H1 (cell line): ENCODE data around the gene TESMIN. TPM values are rescaled to one million over a fixed set of nuclear protein-coding genes. Genes with fewer than 3 reads are reported as not detected.

Experiments
- CTCF ChIA-PET: fragments of 300-600 bp; sonication (Branson Sonifier 250); formaldehyde crosslinking; loops from one replicate; lab custom pipeline; 2021; ENCODE audit not compliant: partially characterized antibody; lab: Charles Lee
- POLR2A ChIA-PET: fragments of 300-600 bp; sonication (Branson Sonifier 250); formaldehyde crosslinking; loops from one replicate; lab custom pipeline; 2021; ENCODE audit warnings: inconsistent platforms; ENCODE audit not compliant: partially characterized antibody; lab: Charles Lee
- DNase-seq, 2 experiments: peaks; one replicate each; pipeline versions ENCODE4 v3.0.0 to v3.0.0-alpha.2; 2010 to 2022; ENCODE audit warnings: low spot score in 2 of 2, low read depth in 1 of 2, mixed read lengths in 1 of 2
- FAIRE-seq: peaks from 2 replicates; lab custom pipeline; 2011; peaks lifted over from hg19 to GRCh38; lab: Jason Lieb, UNC
- H2AFZ ChIP-seq: 2 replicates; pipeline ENCODE4 v1.8.1; 2012; ENCODE audit warnings: low read length, inconsistent platforms
- H2AK5ac ChIP-seq: 2 replicates; pipeline ENCODE4 v1.6.1; 2013; ENCODE audit warnings: low read depth, low read length
- H2BK120ac ChIP-seq: replicated peaks from 2 replicates; pipeline ENCODE3; 2013; ENCODE audit warnings: low read depth, low read length, inconsistent platforms
- H2BK12ac ChIP-seq: 2 replicates; pipeline ENCODE4 v1.6.1; 2013; ENCODE audit warnings: low read depth, low read length
- H2BK15ac ChIP-seq: 2 replicates; pipeline ENCODE4 v1.6.1; 2013; ENCODE audit warnings: low read length
- H2BK20ac ChIP-seq: 2 replicates; pipeline ENCODE4 v1.6.1; 2013; ENCODE audit warnings: low read length
- H2BK5ac ChIP-seq: 2 replicates; pipeline ENCODE4 v1.6.1; 2013; ENCODE audit warnings: low read depth, low read length
- H3K14ac ChIP-seq: 2 replicates; pipeline ENCODE4 v1.6.1; 2013; ENCODE audit warnings: inconsistent platforms; ENCODE audit not compliant: insufficient read length
- H3K18ac ChIP-seq: 2 replicates; pipeline ENCODE4 v1.6.1; 2013; ENCODE audit warnings: low read length; ENCODE audit errors: extremely low read depth
- H3K23ac ChIP-seq: 2 replicates; pipeline ENCODE4 v1.6.1; 2013; ENCODE audit warnings: inconsistent platforms; ENCODE audit not compliant: insufficient read length
- H3K23me2 ChIP-seq: 2 replicates; pipeline ENCODE4 v1.6.1; 2013; ENCODE audit warnings: low read depth, low read length
- H3K27ac ChIP-seq: 2 replicates; pipeline ENCODE4 v1.6.1; 2011; ENCODE audit warnings: low read depth, low read length, inconsistent platforms
- H3K27me3 ChIP-seq, 4 experiments: replicated peaks in 1 of 4; 1 replicate in 1 of 4; 2 replicates in 3 of 4; pipeline versions ENCODE4 v1.6.1 to v1.8.1; 2011 to 2013; ENCODE audit warnings: low read length in 3 of 4, mild to moderate bottlenecking in 3 of 4, inconsistent platforms in 2 of 4, mixed read lengths in 2 of 4, moderate library complexity in 1 of 4; ENCODE audit not compliant: control insufficient read depth in 3 of 4, insufficient read depth in 3 of 4; ENCODE audit errors: extremely low read depth in 1 of 4
- H3K36me3 ChIP-seq, 4 experiments: 2 replicates each; pipeline versions ENCODE4 v1.6.1 to v1.8.1; 2011 to 2013; ENCODE audit warnings: mild to moderate bottlenecking in 4 of 4, low read length in 3 of 4, moderate library complexity in 2 of 4, control low read depth in 1 of 4, inconsistent platforms in 1 of 4; ENCODE audit not compliant: insufficient read depth in 4 of 4, control insufficient read depth in 2 of 4
- H3K4ac ChIP-seq: replicated peaks from 2 replicates; pipeline ENCODE3; 2013; ENCODE audit warnings: low read length, low read depth, mixed read lengths, inconsistent platforms; ENCODE audit not compliant: insufficient read length
- H3K4me1 ChIP-seq, 4 experiments: replicated peaks in 1 of 4; 1 replicate in 1 of 4; 2 replicates in 3 of 4; pipeline versions ENCODE4 v1.6.1 to v1.8.1; 2011 to 2013; ENCODE audit warnings: low read length in 3 of 4, inconsistent platforms in 2 of 4, mixed read lengths in 1 of 4; ENCODE audit not compliant: insufficient read depth in 4 of 4, control insufficient read depth in 3 of 4
- H3K4me2 ChIP-seq, 2 experiments: 2 replicates each; pipeline versions ENCODE4 v1.6.1 to v1.8.1; 2011 to 2013; ENCODE audit warnings: low read depth in 2 of 2, low read length in 2 of 2, control low read depth in 1 of 2, inconsistent platforms in 1 of 2, mild to moderate bottlenecking in 1 of 2; ENCODE audit not compliant: insufficient read depth in 1 of 2
- H3K4me3 ChIP-seq, 4 experiments: fragments of 200-600, 300-600 bp in 1 of 4; sonication (generic), shearing (Covaris generic), sonication (Bioruptor Twin) in 1 of 4; 2 replicates each; pipeline versions ENCODE4 v1.5.1 to v1.8.1; 2011 to 2016; ENCODE audit warnings: low read length in 4 of 4, low read depth in 3 of 4, control low read depth in 2 of 4, inconsistent platforms in 2 of 4, mild to moderate bottlenecking in 2 of 4, mixed read lengths in 1 of 4, moderate library complexity in 1 of 4; ENCODE audit not compliant: insufficient read depth in 2 of 4; ENCODE audit errors: extremely low read depth in 1 of 4
- H3K56ac ChIP-seq: replicated peaks from 2 replicates; pipeline ENCODE3; 2013; ENCODE audit warnings: low read depth, mild to moderate bottlenecking, mixed read lengths, low read length, inconsistent platforms; ENCODE audit not compliant: insufficient read length
- H3K79me1 ChIP-seq: 2 replicates; pipeline ENCODE4 v1.6.1; 2013; ENCODE audit warnings: low read depth, low read length, control low read depth
- H3K79me2 ChIP-seq, 2 experiments: 2 replicates each; pipeline versions ENCODE4 v1.6.1 to v1.8.1; 2012 to 2013; ENCODE audit warnings: low read length in 2 of 2, mild to moderate bottlenecking in 2 of 2, inconsistent platforms in 1 of 2; ENCODE audit not compliant: insufficient read depth in 2 of 2, control insufficient read depth in 1 of 2
- H3K9ac ChIP-seq, 4 experiments: replicated peaks in 1 of 4; 1 replicate in 1 of 4; 2 replicates in 3 of 4; pipeline versions ENCODE4 v1.6.1 to v1.8.1; 2011 to 2013; ENCODE audit warnings: low read depth in 3 of 4, low read length in 3 of 4, control low read depth in 2 of 4, mild to moderate bottlenecking in 2 of 4, moderate library complexity in 2 of 4, inconsistent platforms in 1 of 4; ENCODE audit errors: extremely low read depth in 1 of 4
- H3K9me3 ChIP-seq, 2 experiments: 2 replicates each; pipeline versions ENCODE4 v1.6.1 to v1.8.1; 2012 to 2013; ENCODE audit warnings: mild to moderate bottlenecking in 2 of 2, moderate library complexity in 2 of 2, control low read depth in 1 of 2, inconsistent platforms in 1 of 2, low read depth in 1 of 2, low read length in 1 of 2, mixed read lengths in 1 of 2; ENCODE audit not compliant: insufficient read depth in 2 of 2
- H4K20me1 ChIP-seq, 2 experiments: replicated peaks in 1 of 2; 2 replicates each; pipeline versions ENCODE3 to v1.8.1; 2011 to 2013; ENCODE audit warnings: inconsistent platforms in 2 of 2, low read length in 2 of 2, mild to moderate bottlenecking in 1 of 2; ENCODE audit not compliant: insufficient read depth in 2 of 2, control insufficient read depth in 1 of 2
- H4K5ac ChIP-seq: 2 replicates; pipeline ENCODE4 v1.6.1; 2013; ENCODE audit warnings: low read length, low read depth, mixed read lengths, inconsistent platforms; ENCODE audit not compliant: insufficient read length
- H4K8ac ChIP-seq: 2 replicates; pipeline ENCODE4 v1.8.0; 2013; ENCODE audit warnings: mild to moderate bottlenecking, moderate library complexity, low read length, inconsistent platforms; ENCODE audit not compliant: insufficient read depth; ENCODE audit errors: extremely low read depth
- H4K91ac ChIP-seq: replicated peaks from 2 replicates; pipeline ENCODE3; 2013; ENCODE audit warnings: low read length, mixed read lengths, inconsistent platforms; ENCODE audit not compliant: insufficient read length
- WGBS, 2 experiments: shearing (Covaris generic) in 1 of 2; methylation state at CpG; one replicate each; pipeline versions ENCODE4 v1.1.6 to v1.1.7; 2013 to 2015; ENCODE audit warnings: low lambda C conversion rate in 2 of 2, mixed read lengths in 2 of 2, inconsistent platforms in 1 of 2, low coverage in 1 of 2, missing lambda C conversion rate in 1 of 2; ENCODE audit not compliant: insufficient replicate concordance in 2 of 2, insufficient coverage in 1 of 2, insufficient read length in 1 of 2; ENCODE audit errors: extremely low coverage in 1 of 2, missing lambda C conversion rate in 1 of 2; 5-methylcytosine and 5-hydroxymethylcytosine counted together
- polyA plus RNA-seq, 7 experiments: library from polyadenylated mRNA; depleted of rRNA in 3 of 7; stranded (reverse) in 5 of 7; unstranded in 2 of 7; fragments of >200 nt in 5 of 7; fragments of 200-250 nt in 2 of 7; gene quantifications; 1 replicate in 5 of 7; 2 replicates in 1 of 7; 4 replicates in 1 of 7; pipeline versions ENCODE4 v1.2.1 to v1.2.3, GENCODE V29; 2011 to 2013; ENCODE audit warnings: missing spikeins in 2 of 7, mixed read lengths in 2 of 7
- total RNA-seq: library from RNA; stranded (reverse); fragmentation: NEBNext Ultra II Directional; extraction: Animal tissue kit (Norgen Biotek cat#: 25700); gene quantifications from 2 replicates; pipeline ENCODE4 v1.2.1, GENCODE V29; 2021

TESMIN gene
- total and polyA plus RNA-seq, 2 of the 8 experiments (the other 6 are each of a cell fraction or from before 2014, with no cell fraction given) = 22.6 to 61.1 TPM

DNA sequence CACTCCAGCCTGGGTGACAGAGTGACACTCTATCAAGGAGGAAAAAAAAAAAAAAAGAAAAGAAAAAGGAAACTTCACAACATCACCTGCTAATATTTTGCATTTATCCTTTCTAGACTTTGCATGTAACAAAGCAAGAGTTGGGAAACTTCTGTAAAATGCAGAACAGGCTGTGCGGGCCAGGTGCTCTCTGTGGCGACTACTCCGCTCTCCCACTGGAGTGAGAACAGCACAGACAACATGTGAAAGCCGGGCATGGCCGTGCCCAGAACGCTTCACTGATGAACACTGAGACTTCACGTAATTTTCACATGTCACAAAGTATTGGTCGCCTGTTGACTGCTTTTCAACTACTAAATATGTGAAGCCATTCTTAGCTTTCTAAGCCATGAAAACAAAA lies 15.5 kb upstream of the TESMIN start:
- Histone ChIP-seq H2BK15ac (no peak overlapping the region), H4K5ac (no peak overlapping the region), H3K4me1 (peaks cover 0 to 6% (median 2%) of the 10 kb centered on the region in 4 experiments; a peak in 2 of 7 replicates), H4K91ac (no peak overlapping the region), H3K9me3 (no peaks in the 10 kb centered on the region), H3K27ac (no peak overlapping the region), H3K9ac (no peak overlapping the region), H3K4me2 (no peak overlapping the region), H2BK120ac (no peak overlapping the region), H3K18ac (no peak overlapping the region), H3K79me1 (no peaks in the 10 kb centered on the region), H2BK12ac (no peak overlapping the region), H3K56ac (no peak overlapping the region), H3K4ac (no peak overlapping the region), H2AK5ac (no peak overlapping the region), H2BK20ac (no peak overlapping the region), H3K23ac (no peak overlapping the region), H3K14ac (no peak overlapping the region), H2BK5ac (no peak overlapping the region), H3K36me3 (no peaks in the 10 kb centered on the region), H3K23me2 (0 out of 2 replicates have a peak, but pooled peaks cover 2% of the 10 kb centered on the region), H2AFZ (no peak overlapping the region), H4K20me1 (no peaks in the 10 kb centered on the region), H4K8ac (no peak overlapping the region), H3K4me3 (no peak overlapping the region), H3K79me2 (no peaks in the 10 kb centered on the region), H3K27me3 (no peaks in the 10 kb centered on the region)
- 94% methylated on average over 8 of the region's 8 CpGs; no CpG with 5 or more reads in 1 of the 2 experiments for WGBS, 2 experiments
- FAIRE-seq = no peak
- DNase-seq = no peak
- CTCF ChIA-PET = interaction anchor here (0.5 to 1.7 kb wide), 4 partner anchors 10 to 302 kb away, joined by 3 to 11 read pairs (median 4); no protein-coding TSS in a partner anchor
- POLR2A ChIA-PET = no interaction called here
